GM12864 (cell line): ENCODE data around the gene LRSAM1.

Experiments
- DNase-seq: peaks from one replicate; pipeline ENCODE4 v3.0.0-alpha.2; 2011; ENCODE audit warnings: low read depth
- H3K4me3 ChIP-seq: 2 replicates; pipeline ENCODE4 v1.5.1; 2011; ENCODE audit warnings: mild to moderate bottlenecking, low read depth, low read length, control low read depth
- TF ChIP-seq, protein P1 (sequence below): IDR thresholded peaks from 2 replicates; pipeline ENCODE4 v1.5.1; 2011; ENCODE audit warnings: low read depth, mild to moderate bottlenecking, moderate library complexity, low read length, control low read depth, inconsistent platforms; ENCODE audit errors: missing control alignments

Gene LRSAM1

DNA sequence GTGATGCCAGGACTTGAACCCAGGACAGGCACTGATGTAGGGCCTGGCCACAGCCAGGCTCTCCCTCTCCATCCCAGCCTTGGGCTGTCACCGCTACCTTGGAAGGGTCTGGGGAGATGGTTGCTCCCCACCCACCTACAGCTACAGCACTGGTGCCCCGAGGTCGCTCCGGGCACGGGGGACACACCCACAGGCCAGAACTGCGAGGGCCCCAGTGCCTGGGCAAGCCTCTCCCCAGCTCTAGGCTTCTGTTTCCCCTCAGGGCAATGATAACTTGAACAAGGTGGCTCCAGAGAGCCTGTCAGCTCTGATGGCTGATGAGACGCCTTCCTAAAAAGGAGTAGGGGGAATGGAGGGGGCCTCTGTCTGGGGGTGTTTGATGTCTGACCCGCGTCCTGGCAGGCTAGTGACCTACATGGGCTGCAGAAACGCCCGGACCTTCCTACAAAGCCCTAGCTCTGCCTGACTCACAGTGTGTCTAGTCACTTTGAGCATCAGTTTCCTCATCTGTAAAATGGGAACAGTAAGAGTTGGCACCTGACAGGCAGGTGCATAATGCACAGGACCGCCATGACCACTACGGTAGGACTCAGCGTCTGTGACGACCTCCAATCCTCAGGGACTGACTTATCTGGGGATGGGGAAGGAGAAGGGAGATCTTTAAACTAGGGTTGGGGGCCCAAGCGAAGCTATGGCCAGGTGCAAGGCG is 76.4 kb downstream of the LRSAM1 start:
- no peak overlapping the region for H3K4me3 ChIP-seq
- DNase-seq: no peak
- TF ChIP-seq, protein P1, sequence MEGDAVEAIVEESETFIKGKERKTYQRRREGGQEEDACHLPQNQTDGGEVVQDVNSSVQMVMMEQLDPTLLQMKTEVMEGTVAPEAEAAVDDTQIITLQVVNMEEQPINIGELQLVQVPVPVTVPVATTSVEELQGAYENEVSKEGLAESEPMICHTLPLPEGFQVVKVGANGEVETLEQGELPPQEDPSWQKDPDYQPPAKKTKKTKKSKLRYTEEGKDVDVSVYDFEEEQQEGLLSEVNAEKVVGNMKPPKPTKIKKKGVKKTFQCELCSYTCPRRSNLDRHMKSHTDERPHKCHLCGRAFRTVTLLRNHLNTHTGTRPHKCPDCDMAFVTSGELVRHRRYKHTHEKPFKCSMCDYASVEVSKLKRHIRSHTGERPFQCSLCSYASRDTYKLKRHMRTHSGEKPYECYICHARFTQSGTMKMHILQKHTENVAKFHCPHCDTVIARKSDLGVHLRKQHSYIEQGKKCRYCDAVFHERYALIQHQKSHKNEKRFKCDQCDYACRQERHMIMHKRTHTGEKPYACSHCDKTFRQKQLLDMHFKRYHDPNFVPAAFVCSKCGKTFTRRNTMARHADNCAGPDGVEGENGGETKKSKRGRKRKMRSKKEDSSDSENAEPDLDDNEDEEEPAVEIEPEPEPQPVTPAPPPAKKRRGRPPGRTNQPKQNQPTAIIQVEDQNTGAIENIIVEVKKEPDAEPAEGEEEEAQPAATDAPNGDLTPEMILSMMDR: no peak

DNA sequence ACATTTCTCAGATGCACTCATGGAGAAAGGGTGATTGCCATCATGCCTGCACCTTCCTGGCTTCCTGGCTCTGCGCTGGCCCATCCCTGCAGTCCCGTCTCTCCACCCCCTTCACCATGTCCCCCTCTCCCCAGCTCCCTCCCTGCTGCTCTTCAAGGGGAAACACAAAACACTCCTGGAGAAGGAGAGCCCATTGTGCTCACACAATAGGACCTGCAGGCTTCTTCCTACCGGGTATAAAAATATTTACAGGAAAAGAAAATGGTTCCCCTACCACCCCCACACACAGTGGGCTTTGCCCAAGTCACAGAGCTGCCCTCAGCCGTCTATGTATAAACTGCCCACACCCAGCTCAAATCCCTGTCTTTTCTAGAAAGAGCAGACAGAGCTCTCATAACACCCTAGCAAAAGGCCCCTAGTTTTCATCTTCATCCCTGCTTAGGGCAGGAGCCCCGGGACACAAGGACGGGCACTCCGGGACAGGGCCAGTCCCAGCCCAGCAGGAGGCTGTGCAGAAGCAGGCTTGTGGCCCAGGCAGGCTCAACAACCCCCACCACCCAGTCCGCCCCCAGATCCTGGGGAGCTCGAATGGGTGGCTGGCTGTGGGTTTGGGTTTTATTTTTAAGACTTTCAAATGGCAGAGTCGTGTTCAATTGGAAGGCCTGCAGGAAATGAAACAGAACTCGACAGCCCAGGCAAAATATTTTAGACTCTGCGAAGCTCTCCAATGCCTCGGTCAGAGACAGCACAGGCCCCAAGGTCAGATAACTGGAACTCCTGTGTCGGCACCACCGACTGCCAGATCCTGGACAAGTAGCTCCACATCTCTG is 77.3 kb downstream of the LRSAM1 start:
- no peak overlapping the region for H3K4me3 ChIP-seq
- TF ChIP-seq, protein P1: no peak
- DNase-seq: no peak

DNA sequence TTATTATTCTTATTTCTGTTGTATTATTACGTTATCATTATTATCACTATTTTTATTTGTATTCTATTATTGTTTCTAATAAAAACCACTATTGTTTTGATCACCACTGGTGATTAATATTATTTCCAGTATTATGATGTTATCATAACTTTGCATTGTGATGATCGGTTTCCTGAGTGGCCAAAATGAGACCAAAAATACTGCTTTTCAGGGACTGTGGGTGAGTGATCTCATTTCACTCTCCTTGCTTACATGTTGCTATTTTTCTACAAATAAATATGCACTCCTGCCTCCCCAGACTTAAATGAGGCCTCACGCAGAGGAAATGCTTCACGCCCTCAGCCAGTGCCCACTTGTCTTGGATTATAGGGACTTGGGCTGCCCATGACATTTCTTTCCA is 78.4 kb downstream of the LRSAM1 start:
- DNase-seq: no peak
- no peak overlapping the region for H3K4me3 ChIP-seq
- TF ChIP-seq, protein P1: no peak

DNA sequence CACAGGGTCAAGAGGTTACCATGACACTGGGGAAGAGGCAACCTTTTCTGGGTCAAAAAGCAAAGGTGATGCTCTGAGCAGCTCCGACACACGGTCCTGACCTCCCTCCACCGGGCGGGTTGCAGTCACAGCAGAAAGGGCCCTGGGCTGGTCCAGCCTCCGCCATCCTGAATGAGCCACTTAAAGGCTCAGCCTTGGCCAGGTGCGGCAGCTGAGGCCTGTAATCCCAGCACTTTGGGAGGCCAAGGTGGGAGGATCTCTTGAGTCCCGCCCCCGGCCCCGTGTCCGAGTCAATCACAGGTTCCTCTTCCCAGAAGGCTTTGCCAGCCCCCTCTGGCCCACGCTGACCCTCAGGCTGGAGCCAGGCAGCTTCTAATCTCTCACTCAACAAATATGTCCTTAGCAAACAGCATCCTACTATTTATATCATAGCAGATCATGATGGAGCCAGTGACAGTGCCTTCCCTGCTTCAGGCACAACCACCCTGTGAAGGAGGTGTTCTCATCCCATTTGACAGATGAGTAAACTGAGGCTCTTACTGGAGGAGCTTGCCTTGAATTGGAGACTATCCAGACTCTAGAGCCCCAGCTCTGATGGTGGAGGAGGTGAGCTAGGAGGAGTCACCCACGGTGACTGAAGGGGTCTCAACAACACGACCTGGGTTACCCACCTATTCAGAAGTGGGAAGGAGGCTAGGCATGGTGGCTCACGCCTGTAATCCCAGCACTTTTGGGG is 79.1 kb downstream of the LRSAM1 start:
- no peak overlapping the region for H3K4me3 ChIP-seq
- no peak for DNase-seq
- TF ChIP-seq, protein P1: no peak

DNA sequence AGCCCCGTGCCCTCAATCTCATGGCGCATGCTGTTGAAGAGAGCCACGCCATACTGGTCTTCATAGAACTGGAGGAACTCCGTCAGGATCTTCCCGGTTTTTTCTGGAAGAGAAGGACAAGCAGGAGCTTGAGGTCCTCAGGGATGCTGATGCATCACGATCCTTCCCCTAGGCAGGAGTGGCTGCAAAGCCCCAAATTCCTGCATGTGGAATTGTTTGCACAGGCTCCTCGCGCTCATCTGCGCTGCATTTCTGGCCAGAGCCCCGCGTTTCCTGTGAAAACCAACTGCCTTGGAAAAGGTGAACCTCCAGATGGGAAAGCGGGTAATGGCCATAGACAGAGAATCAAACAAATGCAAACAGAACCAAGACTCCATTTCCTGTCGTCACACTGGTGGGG is 80.4 kb downstream of the LRSAM1 start:
- no peak overlapping the region for H3K4me3 ChIP-seq
- TF ChIP-seq, protein P1: no peak
- no peak for DNase-seq

DNA sequence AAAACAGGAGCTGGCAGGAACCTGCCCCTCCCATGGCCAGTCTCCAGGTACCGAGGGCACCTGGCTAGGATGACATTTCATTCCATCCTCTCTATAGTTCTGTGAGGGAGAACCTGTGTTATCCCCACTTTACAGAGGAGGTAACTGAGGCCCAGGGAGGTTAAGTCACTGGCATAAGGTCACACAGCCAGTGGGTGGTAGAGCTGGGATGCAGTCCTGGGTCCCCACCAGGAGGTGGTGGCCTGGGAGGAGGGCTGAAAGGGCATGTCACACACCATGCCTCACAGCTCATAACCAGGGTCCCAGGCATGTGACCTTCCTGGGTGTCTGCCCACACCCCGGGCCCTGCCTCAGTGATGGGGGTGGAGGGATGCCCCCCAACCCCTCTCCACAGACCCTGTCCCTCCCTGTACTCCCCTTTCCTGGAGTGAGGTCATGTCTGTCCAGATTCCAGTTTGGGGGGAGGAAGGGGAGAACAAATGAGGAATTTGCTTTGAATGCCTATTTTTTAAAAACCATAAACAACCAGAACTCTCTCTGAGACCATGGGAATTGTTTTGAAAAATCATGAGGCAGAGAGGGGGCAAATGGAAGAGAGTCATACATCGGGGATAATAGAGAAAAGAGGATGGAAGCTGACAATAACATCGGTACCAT is 83.1 kb downstream of the LRSAM1 start:
- H3K4me3 ChIP-seq: no peak overlapping the region
- DNase-seq: no peak
- TF ChIP-seq, protein P1: no peak
